CD4-positive, alpha-beta T cell (primary cell): ENCODE measurements around the gene ANKDD1A. TPM values are rescaled to one million over a fixed set of nuclear protein-coding genes. Genes with fewer than 3 reads are reported as not detected.

Experiments used
- ATAC-seq: fragments of 200-7000 bp; cut with Tn5 transposase; one replicate; pipeline ENCODE4 v1.10.0; 2022; ENCODE audit warnings: mild to moderate bottlenecking; ENCODE audit not compliant: poor library complexity
- CTCF ChIA-PET: fragments of 350-600 bp; sonication (Branson Sonifier 250); formaldehyde crosslinking; loops from one replicate; lab custom pipeline; 2021; ENCODE audit warnings: antibody characterized with exemption, inconsistent platforms; lab: Charles Lee
- POLR2A ChIA-PET: fragments of 350-600 bp; sonication (Branson Sonifier 250); formaldehyde crosslinking; loops from one replicate; lab custom pipeline; 2021; ENCODE audit warnings: antibody characterized with exemption, inconsistent platforms; lab: Charles Lee
- DNase-seq, 14 experiments: peaks; one replicate each; pipeline ENCODE4 v3.0.0-alpha.2; 2013 to 2020; ENCODE audit warnings: mixed read lengths in 2 of 14
- H3K27ac ChIP-seq, 2 donors: one replicate each; pipeline versions ENCODE4 v1.5.1 to v1.7.0; 2013; ENCODE audit warnings: low read length in 2 of 2, low read depth in 1 of 2, mild to moderate bottlenecking in 1 of 2
- H3K27me3 ChIP-seq, 2 experiments: 1 replicate in 1 of 2; 2 replicates in 1 of 2; pipeline versions ENCODE4 v1.6.1 to v1.7.0; 2013; ENCODE audit warnings: low read length in 2 of 2, control low read depth in 1 of 2, mild to moderate bottlenecking in 1 of 2, moderate library complexity in 1 of 2; ENCODE audit not compliant: insufficient read depth in 2 of 2, control insufficient read depth in 1 of 2
- H3K36me3 ChIP-seq: one replicate; pipeline ENCODE4 v1.6.1; 2013; ENCODE audit warnings: low read length, control low read depth; ENCODE audit not compliant: insufficient read depth
- H3K4me1 ChIP-seq: one replicate; pipeline ENCODE4 v1.6.1; 2013; ENCODE audit warnings: low read length, control low read depth; ENCODE audit not compliant: insufficient read depth
- H3K4me3 ChIP-seq: one replicate; pipeline ENCODE4 v1.5.1; 2013; ENCODE audit warnings: mild to moderate bottlenecking, low read length, moderate library complexity
- H3K9me3 ChIP-seq, 2 experiments: 1 replicate in 1 of 2; 2 replicates in 1 of 2; pipeline versions ENCODE4 v1.6.1 to v1.7.0; 2013; ENCODE audit warnings: low read length in 2 of 2, mild to moderate bottlenecking in 2 of 2, control low read depth in 1 of 2, moderate library complexity in 1 of 2; ENCODE audit not compliant: control insufficient read depth in 1 of 2, insufficient read depth in 1 of 2
- H3K27ac Mint-ChIP-seq: one replicate; pipeline ENCODE4 v1.8.0; 2020; ENCODE audit warnings: mixed read lengths
- H3K27me3 Mint-ChIP-seq: one replicate; pipeline ENCODE4 v1.8.0; 2021; ENCODE audit warnings: mixed read lengths
- H3K36me3 Mint-ChIP-seq: one replicate; pipeline ENCODE4 v1.8.0; 2021; ENCODE audit warnings: low read depth, mixed read lengths
- H3K4me1 Mint-ChIP-seq: one replicate; pipeline ENCODE4 v1.8.0; 2021; ENCODE audit warnings: low read depth, mixed read lengths
- H3K4me3 Mint-ChIP-seq: one replicate; pipeline ENCODE4 v1.8.0; 2020; ENCODE audit warnings: mild to moderate bottlenecking, mixed read lengths
- H3K9me3 Mint-ChIP-seq: one replicate; pipeline ENCODE4 v1.8.0; 2020; ENCODE audit warnings: mixed read lengths
- CTCF ChIP-seq: fragments of 200-600 bp; IDR thresholded peaks from one replicate; pipeline ENCODE4 v1.8.0; 2022; ENCODE audit warnings: antibody characterized with exemption, mild to moderate bottlenecking
- intact Hi-C, 2 experiments: fragments of 100-400 bp; cut with DNase I in 1 of 2; cut with micrococcal nuclease in 1 of 2; formaldehyde crosslinking; loops; one replicate each; pipeline versions ENCODE4 v1.15.1 to v1.9.0; 2023 to 2025; cut with DNase I, micrococcal nuclease
- total RNA-seq, 174 experiments: library from RNA in 2 of 174; stranded (reverse) in 2 of 174; gene quantifications; one replicate each; pipeline ENCODE4 v1.2.3 and lab custom pipeline; 2021 to 2026

Gene ANKDD1A
- total RNA-seq, 2 experiments from 2014 or later: 0.95 to 1.9 TPM

- no peak for TF ChIP-seq CTCF
- Histone ChIP-seq H3K4me1 (no peaks in the 10 kb centered on the region), H3K9me3 (no peaks in the 10 kb centered on the region), H3K27ac (no peak overlapping the region), H3K36me3 (no peaks in the 10 kb centered on the region), H3K27me3 (no peaks in the 10 kb centered on the region), H3K4me3 (no peak overlapping the region)
- Mint-ChIP-seq H3K9me3 (no peaks in the 10 kb centered on the region), H3K4me3 (no peak overlapping the region), H3K27ac (no peak overlapping the region), H3K4me1 (no peaks in the 10 kb centered on the region), H3K27me3 (no peaks in the 10 kb centered on the region), H3K36me3 (no peaks in the 10 kb centered on the region)
- ChIA-PET POLR2A (no interaction called here), CTCF (no interaction called here)
- DNase-seq (no peak), ATAC-seq (no peak)
- intact Hi-C loops: no loop called here
Observed at GRCh38 chr15:64930778-64931371, 19.2 kb downstream of the ANKDD1A start.

DNA sequence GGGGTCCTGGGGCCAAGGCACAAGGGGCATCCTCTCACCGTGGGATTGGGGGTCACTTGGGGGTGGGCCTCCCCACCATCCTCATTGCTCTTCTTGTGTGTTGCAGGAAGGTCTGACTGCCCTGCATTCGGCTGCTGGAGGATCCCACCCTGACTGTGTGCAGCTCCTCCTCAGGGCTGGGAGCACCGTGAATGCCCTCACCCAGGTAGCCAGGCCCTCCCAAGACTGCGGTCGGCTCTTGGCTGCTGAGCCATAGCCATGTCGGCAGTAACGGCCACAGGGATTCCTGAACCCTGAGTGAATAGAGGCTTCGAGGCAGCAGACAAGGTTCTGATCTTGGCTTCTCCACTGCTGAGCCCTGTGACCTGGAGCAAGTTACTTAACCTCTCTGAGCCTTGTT, 19.7 kb downstream of the ANKDD1A start:
- no peaks in the 10 kb centered on the region for H3K27me3 Mint-ChIP-seq
- no peaks in the 10 kb centered on the region for H3K9me3 Mint-ChIP-seq
- H3K4me1 Mint-ChIP-seq: no peaks in the 10 kb centered on the region
- intact Hi-C loops: no loop called here
- DNase-seq (no peak), ATAC-seq (no peak)
- POLR2A ChIA-PET: no interaction called here
- Histone ChIP-seq H3K9me3 (no peaks in the 10 kb centered on the region), H3K36me3 (no peaks in the 10 kb centered on the region), H3K4me1 (no peaks in the 10 kb centered on the region), H3K27ac (no peak overlapping the region), H3K4me3 (no peak overlapping the region), H3K27me3 (no peaks in the 10 kb centered on the region)
- no peak overlapping the region for H3K27ac Mint-ChIP-seq
- CTCF ChIA-PET: no interaction called here
- TF ChIP-seq CTCF: no peak
- H3K4me3 Mint-ChIP-seq: no peak overlapping the region
- H3K36me3 Mint-ChIP-seq: no peaks in the 10 kb centered on the region

GRCh38 chr15:64934023-64934422, 22.3 kb downstream of the ANKDD1A start:
- no peaks in the 10 kb centered on the region for H3K9me3 ChIP-seq
- H3K4me3 ChIP-seq: no peak overlapping the region
- H3K4me1 ChIP-seq: no peaks in the 10 kb centered on the region
- no peaks in the 10 kb centered on the region for H3K36me3 ChIP-seq
- Mint-ChIP-seq H3K4me1 (no peaks in the 10 kb centered on the region), H3K27ac (no peak overlapping the region), H3K9me3 (no peaks in the 10 kb centered on the region), H3K36me3 (no peaks in the 10 kb centered on the region), H3K4me3 (no peak overlapping the region), H3K27me3 (no peaks in the 10 kb centered on the region)
- no peak for TF ChIP-seq CTCF
- ChIA-PET CTCF (no interaction called here), POLR2A (no interaction called here)
- DNase-seq: no peak
- intact Hi-C loops: no loop called here
- no peak overlapping the region for H3K27ac ChIP-seq
- no peaks in the 10 kb centered on the region for H3K27me3 ChIP-seq
- no peak for ATAC-seq
